Measurements from ENCODE around the gene COLEC12.

Gene COLEC12

GRCh38 chr18:289026-289425 lies 211.5 kb downstream of the COLEC12 start:
- no peak overlapping the region for H3K4me3 ChIP-seq (ENCODE audit: low read length)
- TF ChIP-seq, protein P1, sequence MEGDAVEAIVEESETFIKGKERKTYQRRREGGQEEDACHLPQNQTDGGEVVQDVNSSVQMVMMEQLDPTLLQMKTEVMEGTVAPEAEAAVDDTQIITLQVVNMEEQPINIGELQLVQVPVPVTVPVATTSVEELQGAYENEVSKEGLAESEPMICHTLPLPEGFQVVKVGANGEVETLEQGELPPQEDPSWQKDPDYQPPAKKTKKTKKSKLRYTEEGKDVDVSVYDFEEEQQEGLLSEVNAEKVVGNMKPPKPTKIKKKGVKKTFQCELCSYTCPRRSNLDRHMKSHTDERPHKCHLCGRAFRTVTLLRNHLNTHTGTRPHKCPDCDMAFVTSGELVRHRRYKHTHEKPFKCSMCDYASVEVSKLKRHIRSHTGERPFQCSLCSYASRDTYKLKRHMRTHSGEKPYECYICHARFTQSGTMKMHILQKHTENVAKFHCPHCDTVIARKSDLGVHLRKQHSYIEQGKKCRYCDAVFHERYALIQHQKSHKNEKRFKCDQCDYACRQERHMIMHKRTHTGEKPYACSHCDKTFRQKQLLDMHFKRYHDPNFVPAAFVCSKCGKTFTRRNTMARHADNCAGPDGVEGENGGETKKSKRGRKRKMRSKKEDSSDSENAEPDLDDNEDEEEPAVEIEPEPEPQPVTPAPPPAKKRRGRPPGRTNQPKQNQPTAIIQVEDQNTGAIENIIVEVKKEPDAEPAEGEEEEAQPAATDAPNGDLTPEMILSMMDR (IDR thresholded peaks at IDR 0.05; ENCODE audit: insufficient read depth, low read depth, low read length, missing control alignments), result no peak
- DNase-seq (ENCODE audit: low read depth), result no peak

DNA sequence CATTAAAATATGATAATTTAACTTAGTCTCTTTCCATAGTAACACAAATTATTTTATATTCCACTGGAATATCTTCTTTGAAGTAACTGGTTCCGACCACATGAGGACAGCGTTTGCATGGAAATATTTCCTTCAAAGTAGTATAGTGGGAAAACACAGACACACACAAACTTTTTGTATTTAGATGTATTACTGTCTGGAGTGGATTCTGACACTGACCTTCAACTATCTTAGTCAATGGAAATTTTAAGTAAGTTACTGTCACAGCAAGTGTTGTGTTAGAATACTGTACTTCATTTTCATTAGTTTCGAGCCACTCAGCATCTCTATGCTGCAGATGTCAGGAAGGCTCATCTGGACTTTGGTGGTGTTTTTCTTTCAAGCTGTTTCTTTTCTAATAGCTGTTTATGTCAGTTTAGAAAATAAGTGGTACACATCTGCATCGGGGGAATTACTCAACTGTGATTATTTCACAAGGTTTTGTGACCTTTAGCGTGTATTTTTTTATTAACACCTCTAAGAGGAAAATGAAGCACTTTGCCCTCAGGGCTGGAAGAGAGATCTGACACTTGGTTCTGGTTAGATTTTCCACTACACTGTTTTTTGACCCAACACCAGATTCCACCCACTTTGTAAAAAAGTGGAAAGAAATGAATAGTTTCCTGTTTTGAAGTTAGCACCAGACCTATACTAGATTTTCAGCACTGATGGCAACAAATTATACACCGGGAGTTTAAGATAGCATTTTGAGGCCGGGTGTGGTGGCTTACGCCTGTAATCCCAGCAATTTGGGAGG lies 213.8 kb downstream of the COLEC12 start:
- no peak overlapping the region for H3K4me3 ChIP-seq (ENCODE audit: low read length)
- DNase-seq (ENCODE audit: low read depth), result peak; percentile 13
- TF ChIP-seq, protein P1 (IDR thresholded peaks at IDR 0.05; ENCODE audit: insufficient read depth, low read depth, low read length, missing control alignments), result peak; percentile 40

GRCh38 chr18:285817-286216 lies 214.7 kb downstream of the COLEC12 start:
- DNase-seq (ENCODE audit: low read depth), result no peak
- TF ChIP-seq, protein P1 (IDR thresholded peaks at IDR 0.05; ENCODE audit: insufficient read depth, low read depth, low read length, missing control alignments), result no peak
- H3K4me3 ChIP-seq (ENCODE audit: low read length), result no peak overlapping the region

DNA sequence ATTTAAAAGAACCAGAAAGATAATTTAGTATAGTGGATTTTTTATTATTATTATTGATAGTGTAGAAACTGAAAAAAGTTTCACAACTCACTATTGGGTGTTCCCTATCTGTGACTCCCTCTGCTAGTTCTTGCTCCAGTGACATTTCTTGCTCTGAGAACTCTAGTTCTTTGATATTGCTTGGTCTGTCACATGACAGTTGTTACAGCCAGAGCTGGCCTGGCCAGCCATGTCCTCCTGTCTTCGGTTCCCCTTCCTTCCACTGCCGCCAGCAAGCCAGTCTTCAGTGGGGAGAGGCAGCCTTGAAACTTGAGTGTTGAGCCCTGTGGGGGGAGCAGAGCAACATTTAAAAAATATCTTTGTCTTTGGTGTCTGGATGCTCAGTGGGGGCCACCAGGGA lies 225.0 kb downstream of the COLEC12 start:
- TF ChIP-seq, protein P1 (IDR thresholded peaks at IDR 0.05; ENCODE audit: insufficient read depth, low read depth, low read length, missing control alignments), result no peak
- DNase-seq (ENCODE audit: low read depth), result no peak
- no peak overlapping the region for H3K4me3 ChIP-seq (ENCODE audit: low read length)

- no peak for DNase-seq (ENCODE audit: low read depth)
- TF ChIP-seq, protein P1 (IDR thresholded peaks at IDR 0.05; ENCODE audit: insufficient read depth, low read depth, low read length, missing control alignments), result no peak
- no peak overlapping the region for H3K4me3 ChIP-seq (ENCODE audit: low read length)
Measured at GRCh38 chr18:274313-274712, 226.2 kb downstream of the COLEC12 start.

- no peak overlapping the region for H3K4me3 ChIP-seq (ENCODE audit: low read length)
- no peak for DNase-seq (ENCODE audit: low read depth)
- TF ChIP-seq, protein P1 (IDR thresholded peaks at IDR 0.05; ENCODE audit: insufficient read depth, low read depth, low read length, missing control alignments), result no peak
Measured at GRCh38 chr18:273525-273924, 227.0 kb downstream of the COLEC12 start.

- H3K4me3 ChIP-seq (ENCODE audit: low read length), result no peak overlapping the region
- TF ChIP-seq, protein P1 (IDR thresholded peaks at IDR 0.05; ENCODE audit: insufficient read depth, low read depth, low read length, missing control alignments), result no peak
- peak; percentile 31 for DNase-seq (ENCODE audit: low read depth)
Measured at GRCh38 chr18:272650-273049, 227.9 kb downstream of the COLEC12 start.
